Neuronal stem cell (in vitro differentiated cells): ENCODE measurements around the gene USPL1.

Experiments used
- DNase-seq: peaks from one replicate; pipeline ENCODE4 v3.0.0-alpha.2; 2013; ENCODE audit warnings: low spot score
- H2AFZ ChIP-seq: one replicate; pipeline ENCODE4 v1.6.1; 2013; ENCODE audit warnings: mild to moderate bottlenecking, low read length, inconsistent platforms
- H2AK5ac ChIP-seq: 2 replicates; pipeline ENCODE4 v1.6.1; 2013; ENCODE audit warnings: low read depth, mild to moderate bottlenecking, inconsistent platforms, low read length, moderate library complexity, mixed read lengths
- H2BK120ac ChIP-seq: 2 replicates; pipeline ENCODE4 v1.6.1; 2013; ENCODE audit warnings: low read depth, mild to moderate bottlenecking, inconsistent platforms, low read length, moderate library complexity, mixed read lengths
- H2BK12ac ChIP-seq: one replicate; pipeline ENCODE4 v1.6.1; 2013; ENCODE audit warnings: low read length, inconsistent platforms
- H2BK15ac ChIP-seq: 2 replicates; pipeline ENCODE4 v1.6.1; 2013; ENCODE audit warnings: mild to moderate bottlenecking, low read length, inconsistent platforms, mixed read lengths
- H2BK5ac ChIP-seq: one replicate; pipeline ENCODE4 v1.6.1; 2013; ENCODE audit warnings: inconsistent platforms, mild to moderate bottlenecking, low read length, moderate library complexity
- H3K14ac ChIP-seq: one replicate; pipeline ENCODE4 v1.6.1; 2013; ENCODE audit warnings: low read length, inconsistent platforms
- H3K18ac ChIP-seq: 2 replicates; pipeline ENCODE4 v1.6.1; 2013; ENCODE audit warnings: low read length, inconsistent platforms
- H3K23ac ChIP-seq: 2 replicates; pipeline ENCODE4 v1.6.1; 2013; ENCODE audit warnings: low read depth, mild to moderate bottlenecking, mixed read lengths, low read length, inconsistent platforms; ENCODE audit not compliant: poor library complexity
- H3K27ac ChIP-seq: replicated peaks from 3 replicates; pipeline ENCODE4 v1.5.1; 2013; ENCODE audit warnings: low read length, inconsistent platforms
- H3K27me3 ChIP-seq, 3 experiments: 2 replicates each; pipeline ENCODE4 v1.6.1; 2013; ENCODE audit warnings: low read length in 3 of 3, mild to moderate bottlenecking in 2 of 3, inconsistent platforms in 1 of 3, low read depth in 1 of 3, mixed read lengths in 1 of 3, moderate library complexity in 1 of 3; ENCODE audit not compliant: control insufficient read depth in 3 of 3, insufficient read depth in 3 of 3
- H3K36me3 ChIP-seq, 2 donors: replicated peaks in 1 of 2; 2 replicates each; pipeline ENCODE4 v1.6.1; 2013; ENCODE audit warnings: low read length in 2 of 2; ENCODE audit not compliant: control insufficient read depth in 2 of 2, insufficient read depth in 2 of 2
- H3K4ac ChIP-seq: 2 replicates; pipeline ENCODE4 v1.6.1; 2013; ENCODE audit warnings: inconsistent platforms, mild to moderate bottlenecking, low read length, moderate library complexity
- H3K4me1 ChIP-seq, 2 donors: 1 replicate in 1 of 2; 2 replicates in 1 of 2; pipeline ENCODE4 v1.6.1; 2013; ENCODE audit warnings: low read length in 2 of 2, low read depth in 1 of 2; ENCODE audit not compliant: control insufficient read depth in 2 of 2, insufficient read depth in 1 of 2
- H3K4me2 ChIP-seq: one replicate; pipeline ENCODE4 v1.6.1; 2013; ENCODE audit warnings: mild to moderate bottlenecking, low read length, inconsistent platforms; ENCODE audit not compliant: insufficient read depth, poor library complexity, severe bottlenecking
- H3K4me3 ChIP-seq, 2 donors: 2 replicates each; pipeline ENCODE4 v1.5.1; 2013; ENCODE audit warnings: low read length in 2 of 2, mild to moderate bottlenecking in 2 of 2, inconsistent platforms in 1 of 2, moderate library complexity in 1 of 2
- H3K79me1 ChIP-seq: one replicate; pipeline ENCODE4 v1.6.1; 2013; ENCODE audit warnings: low read depth, mild to moderate bottlenecking, inconsistent platforms, low read length, moderate library complexity
- H3K9ac ChIP-seq: one replicate; pipeline ENCODE4 v1.6.1; 2013; ENCODE audit warnings: mild to moderate bottlenecking, low read depth, low read length, inconsistent platforms; ENCODE audit not compliant: poor library complexity
- H3K9me3 ChIP-seq, 2 donors: replicated peaks in 1 of 2; 2 replicates each; pipeline versions ENCODE3 to v1.6.1; 2013; ENCODE audit warnings: low read length in 2 of 2, mild to moderate bottlenecking in 2 of 2, inconsistent platforms in 1 of 2, low read depth in 1 of 2, mixed read lengths in 1 of 2, moderate library complexity in 1 of 2; ENCODE audit not compliant: control insufficient read depth in 2 of 2, insufficient read depth in 1 of 2
- H4K8ac ChIP-seq: one replicate; pipeline ENCODE4 v1.6.1; 2013; ENCODE audit warnings: low read depth, mild to moderate bottlenecking, inconsistent platforms, low read length, moderate library complexity
- H4K91ac ChIP-seq: one replicate; pipeline ENCODE4 v1.6.1; 2013; ENCODE audit warnings: low read length, low read depth, mild to moderate bottlenecking, inconsistent platforms; ENCODE audit not compliant: poor library complexity
- WGBS, 2 donors: extraction: QIAGEN DNeasy Blood & Tissue Kit; methylation state at CpG; one replicate each; pipeline ENCODE4 v1.1.7; 2013; ENCODE audit warnings: missing lambda C conversion rate in 2 of 2, mixed read lengths in 1 of 2; ENCODE audit not compliant: insufficient read length in 2 of 2, insufficient replicate concordance in 1 of 2; ENCODE audit errors: extremely low coverage in 2 of 2; 5-methylcytosine and 5-hydroxymethylcytosine counted together

USPL1 gene

GRCh38 chr13:30681843-30682242 is 64.1 kb downstream of the USPL1 start:
- Histone ChIP-seq H3K27me3 (no peaks in the 10 kb centered on the region), H3K27ac (no peak overlapping the region), H3K4me1 (no peaks in the 10 kb centered on the region), H2BK120ac (no peak overlapping the region), H3K4ac (no peak overlapping the region), H3K9ac (no peak overlapping the region), H4K91ac (no peak overlapping the region), H3K79me1 (no peaks in the 10 kb centered on the region), H2AFZ (no peak overlapping the region), H4K8ac (no peak overlapping the region), H3K23ac (no peak overlapping the region), H2BK12ac (no peak overlapping the region), H3K4me2 (no peak overlapping the region), H2AK5ac (no peak overlapping the region), H3K9me3 (no peaks in the 10 kb centered on the region), H2BK5ac (no peak overlapping the region), H3K4me3 (no peak overlapping the region), H3K36me3 (no peaks in the 10 kb centered on the region), H3K18ac (no peak overlapping the region), H3K14ac (no peak overlapping the region), H2BK15ac (no peak overlapping the region)
- no peak for DNase-seq
- no CpG with 5 or more reads among the region's 2 CpGs for WGBS, 2 donors

- H3K9ac ChIP-seq = no peak overlapping the region
- no peak overlapping the region for H2AFZ ChIP-seq
- H3K4ac ChIP-seq = no peak overlapping the region
- WGBS, 2 donors = no CpG with 5 or more reads among the region's 8 CpGs
- H3K14ac ChIP-seq = no peak overlapping the region
- no peak overlapping the region for H4K8ac ChIP-seq
- no peaks in the 10 kb centered on the region for H3K4me1 ChIP-seq
- H2BK12ac ChIP-seq = no peak overlapping the region
- H3K4me3 ChIP-seq = no peak overlapping the region
- peaks cover 0 to 5% of the 10 kb centered on the region in 2 donors for H3K9me3 ChIP-seq
- DNase-seq = no peak
- no peak overlapping the region for H2BK15ac ChIP-seq
- no peak overlapping the region for H2BK120ac ChIP-seq
- H4K91ac ChIP-seq = no peak overlapping the region
- no peak overlapping the region for H3K4me2 ChIP-seq
- H3K18ac ChIP-seq = no peak overlapping the region
- H3K27me3 ChIP-seq = no peaks in the 10 kb centered on the region
- no peaks in the 10 kb centered on the region for H3K79me1 ChIP-seq
- no peak overlapping the region for H3K23ac ChIP-seq
- H3K36me3 ChIP-seq = no peaks in the 10 kb centered on the region
- no peak overlapping the region for H2BK5ac ChIP-seq
- H3K27ac ChIP-seq = no peak overlapping the region
- H2AK5ac ChIP-seq = no peak overlapping the region
Observed at GRCh38 chr13:30685320-30685859, 67.7 kb downstream of the USPL1 start.

- Histone ChIP-seq H3K27me3 (no peaks in the 10 kb centered on the region), H2AK5ac (no peak overlapping the region), H3K18ac (no peak overlapping the region), H3K36me3 (no peaks in the 10 kb centered on the region), H3K4me2 (no peak overlapping the region), H3K79me1 (no peaks in the 10 kb centered on the region), H2BK12ac (no peak overlapping the region), H3K27ac (no peak overlapping the region), H2BK5ac (no peak overlapping the region), H3K23ac (no peak overlapping the region), H2BK120ac (no peak overlapping the region), H3K4me1 (peaks cover 0 to 2% of the 10 kb centered on the region in 2 donors), H3K4me3 (no peak overlapping the region), H3K4ac (no peak overlapping the region), H3K9ac (no peak overlapping the region), H3K14ac (no peak overlapping the region), H2AFZ (no peak overlapping the region), H4K91ac (no peak overlapping the region), H2BK15ac (no peak overlapping the region), H3K9me3 (peaks cover 0 to 5% of the 10 kb centered on the region in 2 donors), H4K8ac (no peak overlapping the region)
- no peak for DNase-seq
- WGBS, 2 donors = no CpG with 5 or more reads among the region's 2 CpGs
Observed at GRCh38 chr13:30685987-30686386, 68.3 kb downstream of the USPL1 start.

GRCh38 chr13:30687601-30688000 is 69.9 kb downstream of the USPL1 start:
- no peak overlapping the region for H3K4me3 ChIP-seq
- H2AFZ ChIP-seq = no peak overlapping the region
- H3K79me1 ChIP-seq = no peaks in the 10 kb centered on the region
- H4K8ac ChIP-seq = no peak overlapping the region
- no peak overlapping the region for H2BK5ac ChIP-seq
- no peak overlapping the region for H3K9ac ChIP-seq
- no peak overlapping the region for H3K23ac ChIP-seq
- no peaks in the 10 kb centered on the region for H3K36me3 ChIP-seq
- H2AK5ac ChIP-seq = no peak overlapping the region
- peaks cover 0 to 2% of the 10 kb centered on the region in 2 donors for H3K4me1 ChIP-seq
- no peak for DNase-seq
- WGBS, 2 donors = no CpG with 5 or more reads among the region's 3 CpGs
- H3K4ac ChIP-seq = no peak overlapping the region
- no peak overlapping the region for H4K91ac ChIP-seq
- no peak overlapping the region for H3K14ac ChIP-seq
- peaks cover 0 to 5% of the 10 kb centered on the region in 2 donors for H3K9me3 ChIP-seq
- no peak overlapping the region for H2BK120ac ChIP-seq
- no peak overlapping the region for H2BK15ac ChIP-seq
- H3K27ac ChIP-seq = no peak overlapping the region
- no peak overlapping the region for H3K4me2 ChIP-seq
- no peak overlapping the region for H2BK12ac ChIP-seq
- H3K27me3 ChIP-seq = no peaks in the 10 kb centered on the region
- H3K18ac ChIP-seq = no peak overlapping the region
